T-helper 1 cell treated with Interleukin-12 subunit alpha and Interleukin-12 subunit beta and Interleukin-4 antibody, amounts not matched to agents 30 μg/mL and 1 μg/mL, for 36 hours (primary cell): Measurements from ENCODE around the gene DNAJB12.
"Not testable (repeated sequence)": the region's sequence is repeated elsewhere in the genome, so short reads cannot be mapped to it uniquely, and the experiment has no call there.

ENCODE experiments used
- H3K27ac Mint-ChIP-seq: one replicate; pipeline ENCODE4 v1.8.0; 2021; ENCODE audit warnings: mild to moderate bottlenecking, mixed read lengths
- H3K27me3 Mint-ChIP-seq: one replicate; pipeline ENCODE4 v1.8.0; 2021; ENCODE audit warnings: low read depth, mixed read lengths
- H3K36me3 Mint-ChIP-seq: one replicate; pipeline ENCODE4 v1.8.0; 2021; ENCODE audit warnings: low read depth, mixed read lengths
- H3K4me1 Mint-ChIP-seq: one replicate; pipeline ENCODE4 v1.8.0; 2021; ENCODE audit warnings: low read depth, mixed read lengths
- H3K4me3 Mint-ChIP-seq: one replicate; pipeline ENCODE4 v1.8.0; 2021; ENCODE audit warnings: mild to moderate bottlenecking, moderate library complexity, mixed read lengths
- H3K9me3 Mint-ChIP-seq: one replicate; pipeline ENCODE4 v1.8.0; 2021; ENCODE audit warnings: mixed read lengths

The DNAJB12 gene

GRCh38 chr10:72329290-72330068, 25.2 kb downstream of the DNAJB12 start:
- Mint-ChIP-seq H3K4me1 (peaks cover 64% of the 10 kb centered on the region), H3K4me3 (peak overlapping the region; percentile 51), H3K9me3 (peaks cover 8% of the 10 kb centered on the region), H3K36me3 (peaks cover 19% of the 10 kb centered on the region), H3K27ac (peak overlapping the region; percentile 99), H3K27me3 (no peaks in the 10 kb centered on the region)

- peak overlapping the region; percentile 97 for H3K4me3 Mint-ChIP-seq
- H3K27me3 Mint-ChIP-seq: no peaks in the 10 kb centered on the region
- H3K9me3 Mint-ChIP-seq: peaks cover 8% of the 10 kb centered on the region
- H3K27ac Mint-ChIP-seq: peak overlapping the region; percentile 99
- H3K4me1 Mint-ChIP-seq: peaks cover 61% of the 10 kb centered on the region
- peaks cover 15% of the 10 kb centered on the region for H3K36me3 Mint-ChIP-seq
Observed at GRCh38 chr10:72328829-72329204, 25.9 kb downstream of the DNAJB12 start.

- H3K4me1 Mint-ChIP-seq: peaks cover 59% of the 10 kb centered on the region
- peaks cover 14% of the 10 kb centered on the region for H3K36me3 Mint-ChIP-seq
- peak overlapping the region; percentile 97 for H3K4me3 Mint-ChIP-seq
- H3K27ac Mint-ChIP-seq: peak overlapping the region; percentile 99
- peaks cover 8% of the 10 kb centered on the region for H3K9me3 Mint-ChIP-seq
- H3K27me3 Mint-ChIP-seq: no peaks in the 10 kb centered on the region
Observed at GRCh38 chr10:72328045-72328828, 26.5 kb downstream of the DNAJB12 start.

- peaks cover 63% of the 10 kb centered on the region for H3K4me1 Mint-ChIP-seq
- not testable (repeated sequence) for H3K36me3 Mint-ChIP-seq, H3K27me3 Mint-ChIP-seq, H3K9me3 Mint-ChIP-seq
- peak overlapping the region; percentile 99 for H3K27ac Mint-ChIP-seq
- H3K4me3 Mint-ChIP-seq: peak overlapping the region; percentile 97
Observed at GRCh38 chr10:72326665-72327603, 27.8 kb downstream of the DNAJB12 start.

GRCh38 chr10:72325243-72326175, 29.2 kb downstream of the DNAJB12 start:
- H3K27me3 Mint-ChIP-seq, H3K36me3 Mint-ChIP-seq, H3K9me3 Mint-ChIP-seq, H3K27ac Mint-ChIP-seq, H3K4me3 Mint-ChIP-seq: not testable (repeated sequence)
- peaks cover 65% of the 10 kb centered on the region for H3K4me1 Mint-ChIP-seq

- H3K4me1 Mint-ChIP-seq: peaks cover 63% of the 10 kb centered on the region
- H3K27ac Mint-ChIP-seq: no peak overlapping the region
Observed at GRCh38 chr10:72323771-72324191, 30.9 kb downstream of the DNAJB12 start.

GRCh38 chr10:72323108-72323749, 31.5 kb downstream of the DNAJB12 start:
- Mint-ChIP-seq H3K27me3 (no peaks in the 10 kb centered on the region), H3K36me3 (peaks cover 7% of the 10 kb centered on the region), H3K27ac (peak overlapping the region; percentile 99), H3K9me3 (peaks cover 8% of the 10 kb centered on the region), H3K4me1 (peaks cover 63% of the 10 kb centered on the region), H3K4me3 (no peak overlapping the region)

More at GRCh38 chr10:72323771-72324191, 30.9 kb downstream of the DNAJB12 start:
- H3K4me3 Mint-ChIP-seq: no peak overlapping the region
- no peaks in the 10 kb centered on the region for H3K27me3 Mint-ChIP-seq
- H3K9me3 Mint-ChIP-seq: peaks cover 8% of the 10 kb centered on the region
- peaks cover 7% of the 10 kb centered on the region for H3K36me3 Mint-ChIP-seq

GRCh38 chr10:72322280-72323058, 32.2 kb downstream of the DNAJB12 start:
- Mint-ChIP-seq H3K9me3 (peaks cover 8% of the 10 kb centered on the region), H3K27me3 (no peaks in the 10 kb centered on the region), H3K36me3 (peaks cover 7% of the 10 kb centered on the region), H3K27ac (peak overlapping the region; percentile 99), H3K4me1 (peaks cover 61% of the 10 kb centered on the region), H3K4me3 (peak overlapping the region; percentile 21)

GRCh38 chr10:72322030-72322279, 32.8 kb downstream of the DNAJB12 start:
- peaks cover 7% of the 10 kb centered on the region for H3K36me3 Mint-ChIP-seq
- peaks cover 64% of the 10 kb centered on the region for H3K4me1 Mint-ChIP-seq
- H3K9me3 Mint-ChIP-seq: peaks cover 7% of the 10 kb centered on the region
- peak overlapping the region; percentile 99 for H3K27ac Mint-ChIP-seq
- H3K4me3 Mint-ChIP-seq: peak overlapping the region; percentile 21
- H3K27me3 Mint-ChIP-seq: no peaks in the 10 kb centered on the region

- Mint-ChIP-seq H3K4me1 (peaks cover 62% of the 10 kb centered on the region), H3K27ac (peak overlapping the region; percentile 99), H3K36me3 (peaks cover 2% of the 10 kb centered on the region), H3K27me3 (no peaks in the 10 kb centered on the region), H3K9me3 (peaks cover 2% of the 10 kb centered on the region), H3K4me3 (no peak overlapping the region)
Observed at GRCh38 chr10:72321248-72322029, 33.3 kb downstream of the DNAJB12 start.

- Mint-ChIP-seq H3K4me3 (peak overlapping the region; percentile 79), H3K36me3 (no peaks in the 10 kb centered on the region), H3K9me3 (no peaks in the 10 kb centered on the region), H3K4me1 (peaks cover 66% of the 10 kb centered on the region), H3K27ac (peak overlapping the region; percentile 99), H3K27me3 (no peaks in the 10 kb centered on the region)
Observed at GRCh38 chr10:72320676-72321247, 34.0 kb downstream of the DNAJB12 start.
